H1 (cell line): ENCODE data around the gene C19orf67. TPM values are rescaled to one million over a fixed set of nuclear protein-coding genes. Genes with fewer than 3 reads are reported as not detected.

Experiments
- BACH1 ChIP-seq: IDR thresholded peaks from 2 replicates; pipeline ENCODE4 v1.6.1; 2012; ENCODE audit warnings: low read length, improper control_type of control experiment
- CTCF ChIP-seq, 3 experiments: IDR thresholded peaks; 1 replicate in 2 of 3; 2 replicates in 1 of 3; pipeline versions ENCODE4 v1.5.1 to v1.6.1; 2011; ENCODE audit warnings: low read length in 3 of 3, mild to moderate bottlenecking in 3 of 3, inconsistent platforms in 2 of 3, low read depth in 1 of 3, moderate library complexity in 1 of 3; ENCODE audit not compliant: insufficient read depth in 1 of 3; ENCODE audit errors: control extremely low read depth in 1 of 3
- E2F6 ChIP-seq: IDR thresholded peaks from 2 replicates; pipeline ENCODE4 v1.6.1; 2012; ENCODE audit warnings: inconsistent platforms
- EGR1 ChIP-seq: IDR thresholded peaks from 2 replicates; pipeline ENCODE4 v1.6.1; 2011; ENCODE audit warnings: low read depth, low read length, borderline replicate concordance
- GABPA ChIP-seq: IDR thresholded peaks from 2 replicates; pipeline ENCODE4 v1.6.1; 2011; ENCODE audit warnings: mild to moderate bottlenecking, low read length, moderate library complexity, borderline replicate concordance; ENCODE audit not compliant: insufficient read depth
- HDAC2 ChIP-seq, 2 experiments: fragments of 300-600 bp in 1 of 2; sonication (generic) in 1 of 2; IDR thresholded peaks; 2 replicates each; pipeline ENCODE4 v1.6.1; 2011 to 2012; ENCODE audit warnings: low read depth in 2 of 2, low read length in 2 of 2, mild to moderate bottlenecking in 2 of 2, moderate library complexity in 2 of 2, borderline replicate concordance in 1 of 2, inconsistent platforms in 1 of 2
- MAX ChIP-seq: IDR thresholded peaks from 2 replicates; pipeline ENCODE4 v1.6.1; 2012; ENCODE audit warnings: inconsistent platforms
- RAD21 ChIP-seq, 2 experiments: IDR thresholded peaks in 1 of 2; conservative IDR thresholded peaks in 1 of 2; 2 replicates each; pipeline ENCODE4 v1.6.1; 2011; ENCODE audit warnings: low read depth in 2 of 2, low read length in 2 of 2, improper control_type of control experiment in 1 of 2, inconsistent platforms in 1 of 2, mild to moderate bottlenecking in 1 of 2, moderate library complexity in 1 of 2
- TAF7 ChIP-seq: optimal IDR thresholded peaks from 2 replicates; pipeline ENCODE3; 2011; ENCODE audit warnings: low read depth, mild to moderate bottlenecking, inconsistent platforms, low read length, moderate library complexity, borderline replicate concordance
- TCF12 ChIP-seq: IDR thresholded peaks from 2 replicates; pipeline ENCODE4 v1.6.1; 2011; ENCODE audit warnings: low read depth, mild to moderate bottlenecking, low read length
- polyA plus RNA-seq, 7 experiments: library from polyadenylated mRNA; depleted of rRNA in 3 of 7; stranded (reverse) in 5 of 7; unstranded in 2 of 7; fragments of >200 nt in 5 of 7; fragments of 200-250 nt in 2 of 7; gene quantifications; 1 replicate in 5 of 7; 2 replicates in 1 of 7; 4 replicates in 1 of 7; pipeline versions ENCODE4 v1.2.1 to v1.2.3, GENCODE V29; 2011 to 2013; ENCODE audit warnings: missing spikeins in 2 of 7, mixed read lengths in 2 of 7
- total RNA-seq: library from RNA; stranded (reverse); fragmentation: NEBNext Ultra II Directional; extraction: Animal tissue kit (Norgen Biotek cat#: 25700); gene quantifications from 2 replicates; pipeline ENCODE4 v1.2.1, GENCODE V29; 2021

The C19orf67 gene
- total and polyA plus RNA-seq, 2 of the 8 experiments (the other 6 are each of a cell fraction or from before 2014, with no cell fraction given), result 0.12 TPM; not detected in 1

- TF ChIP-seq RAD21 (IDR thresholded peaks at IDR 0.05 in 1 of 2, conservative IDR thresholded peaks at IDR 0.05 in 1 of 2; ENCODE audit: low read depth in 2 of 2, low read length in 2 of 2) (peak; percentile 58 to 68), HDAC2 (IDR thresholded peaks at IDR 0.05; ENCODE audit: borderline replicate concordance in 1 of 2, low read depth in 2 of 2, low read length in 2 of 2) (0 out of 4 replicates have a peak, but pooled peaks of 1 of the 2 experiments have one; percentile 4), EGR1 (peak; percentile 35; the same call in 1 of the 2 replicates), TCF12 (no peak), BACH1 (0 out of 2 replicates have a peak, but pooled peaks have one; percentile 16), TAF7 (peak; percentile 33), CTCF (IDR thresholded peaks at IDR 0.05; ENCODE audit: control extremely low read depth in 1 of 3, insufficient read depth in 1 of 3, low read depth in 1 of 3, low read length in 3 of 3) (peak; percentile 76 to 82 (median 78)), MAX (peak; percentile 34; the same call in 1 of the 2 replicates), GABPA (no peak), E2F6 (peak; percentile 48)
Observed at GRCh38 chr19:14031719-14032480, 53.7 kb downstream of the C19orf67 start, which contains the start of gene IL27RA (continued).
